Parathyroid adenoma (tissue), 2 donors: ENCODE results near the gene MTARC2.
A peak's percentile ranks its signal among the peaks of the same experiment; 100 is the strongest.

ENCODE experiments used
- H2AFZ ChIP-seq: fragments of 300-600 bp; sonication (generic); one replicate; pipeline ENCODE4 v1.7.0; 2017; ENCODE audit warnings: antibody characterized with exemption, mild to moderate bottlenecking
- H3K27ac ChIP-seq: fragments of 300-600 bp; sonication (generic); one replicate; pipeline ENCODE4 v1.7.0; 2017
- H3K27me3 ChIP-seq: fragments of 300-600 bp; sonication (generic); one replicate; pipeline ENCODE4 v1.7.0; 2017; ENCODE audit warnings: low read length; ENCODE audit not compliant: control insufficient read depth, insufficient read depth
- H3K36me3 ChIP-seq: fragments of 300-600 bp; sonication (generic); one replicate; pipeline ENCODE4 v1.7.0; 2017; ENCODE audit warnings: low read length; ENCODE audit not compliant: control insufficient read depth, insufficient read depth
- H3K4me1 ChIP-seq: fragments of 300-600 bp; sonication (generic); one replicate; pipeline ENCODE4 v1.7.0; 2017; ENCODE audit warnings: control low read depth
- H3K4me2 ChIP-seq: fragments of 300-600 bp; sonication (generic); one replicate; pipeline ENCODE4 v1.7.0; 2017; ENCODE audit warnings: low read length
- H3K4me3 ChIP-seq: fragments of 300-600 bp; sonication (generic); one replicate; pipeline ENCODE4 v1.7.0; 2017; ENCODE audit warnings: low read depth, low read length
- H3K79me2 ChIP-seq: fragments of 300-600 bp; sonication (generic); one replicate; pipeline ENCODE4 v1.7.0; 2017; ENCODE audit warnings: control low read depth
- H3K9ac ChIP-seq: fragments of 300-600 bp; sonication (generic); one replicate; pipeline ENCODE4 v1.7.0; 2017; ENCODE audit warnings: mild to moderate bottlenecking
- H3K9me3 ChIP-seq: fragments of 300-600 bp; sonication (generic); one replicate; pipeline ENCODE4 v1.7.0; 2017; ENCODE audit warnings: low read length; ENCODE audit not compliant: control insufficient read depth
- CTCF ChIP-seq: fragments of 300-600 bp; sonication (generic); IDR thresholded peaks from one replicate; pipeline ENCODE4 v1.7.0; 2017; ENCODE audit warnings: antibody characterized with exemption, mild to moderate bottlenecking
- donor health status: primary hyperparathyroidism.

MTARC2 gene

DNA sequence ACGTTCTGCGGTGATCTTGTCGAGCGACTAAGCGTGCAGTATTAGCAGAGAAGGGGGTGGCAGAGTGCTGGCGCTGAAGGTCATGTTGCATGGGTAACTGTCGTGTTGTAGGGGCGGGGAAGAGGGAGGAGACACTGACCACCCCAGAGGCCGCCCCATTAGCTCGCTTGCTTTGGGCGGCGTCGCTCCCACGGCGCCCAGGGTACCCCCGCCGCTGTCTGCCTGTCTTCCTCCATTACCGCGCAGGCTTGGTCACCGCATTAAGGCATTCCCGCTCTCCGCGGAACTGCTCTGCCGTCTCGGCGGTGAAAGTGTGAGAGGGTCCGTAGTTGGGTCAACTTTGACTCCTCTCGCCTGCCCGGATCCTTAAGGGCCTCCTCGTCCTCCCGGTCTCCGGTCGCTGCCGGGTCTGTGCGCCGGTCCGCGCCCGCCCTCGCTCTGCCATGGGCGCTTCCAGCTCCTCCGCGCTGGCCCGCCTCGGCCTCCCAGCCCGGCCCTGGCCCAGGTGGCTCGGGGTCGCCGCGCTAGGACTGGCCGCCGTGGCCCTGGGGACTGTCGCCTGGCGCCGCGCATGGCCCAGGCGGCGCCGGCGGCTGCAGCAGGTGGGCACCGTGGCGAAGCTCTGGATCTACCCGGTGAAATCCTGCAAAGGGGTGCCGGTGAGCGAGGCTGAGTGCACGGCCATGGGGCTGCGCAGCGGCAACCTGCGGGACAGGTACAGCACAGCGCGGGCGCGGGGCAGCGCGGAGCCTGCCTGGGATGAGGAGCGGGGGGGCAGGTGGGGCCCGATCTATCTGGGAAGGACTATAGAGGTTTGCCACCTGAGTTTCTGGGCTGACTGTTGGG lies at the start of gene MTARC2:
Gene MTARC2, plus strand, starts transcription at position 234 of the 846 bp plus-strand sequence. Its CDS starts 210 bp downstream, at position 444.
- Histone ChIP-seq H3K4me2 (peak within 1 kb of the TSS; percentile 88), H2AFZ (peak within 1 kb of the TSS; percentile 79), H3K4me3 (peak within 1 kb of the TSS; percentile 87), H3K9me3 (no peaks in the 10 kb centered on the region), H3K27me3 (no peaks in the 10 kb centered on the region), H3K79me2 (peaks cover 30% of the 10 kb centered on the region), H3K27ac (peak within 1 kb of the TSS; percentile 88), H3K4me1 (peaks cover 6% of the 10 kb centered on the region), H3K9ac (peak within 1 kb of the TSS; percentile 67), H3K36me3 (no peaks in the 10 kb centered on the region)
- no peak for TF ChIP-seq CTCF

- Histone ChIP-seq H3K4me2 (no peak overlapping the region), H3K27me3 (no peaks in the 10 kb centered on the region), H3K4me1 (no peaks in the 10 kb centered on the region), H3K36me3 (no peaks in the 10 kb centered on the region), H3K4me3 (no peak overlapping the region), H3K9ac (no peak overlapping the region), H3K27ac (no peak overlapping the region), H3K79me2 (no peaks in the 10 kb centered on the region), H3K9me3 (no peaks in the 10 kb centered on the region), H2AFZ (no peak overlapping the region)
- no peak for TF ChIP-seq CTCF
These were observed 49.5 kb upstream of the MTARC2 start for GRCh38 chr1:220698607-220699016.

DNA sequence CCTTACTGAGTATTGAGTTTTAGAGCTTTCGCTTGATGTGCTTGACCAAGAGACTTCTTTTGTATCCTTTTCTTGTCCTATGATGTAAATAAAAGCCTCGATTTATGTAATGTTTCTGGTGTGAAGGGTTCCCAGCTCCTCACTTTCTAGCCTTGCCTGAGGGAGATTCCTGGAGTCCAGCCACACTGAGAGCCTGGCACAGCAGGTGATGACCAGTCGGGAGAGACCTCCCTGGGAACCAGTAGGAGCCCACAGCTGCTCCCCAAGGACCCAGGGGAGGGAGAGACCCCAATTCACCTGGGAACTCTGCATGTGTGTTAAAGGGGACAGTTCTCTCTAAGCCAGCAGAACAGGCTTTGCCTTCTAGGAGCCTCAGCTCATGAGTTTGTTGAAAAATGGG lies 49.1 kb upstream of the MTARC2 start:
- Histone ChIP-seq H3K9ac (no peak overlapping the region), H3K79me2 (no peaks in the 10 kb centered on the region), H3K4me3 (no peak overlapping the region), H3K9me3 (no peaks in the 10 kb centered on the region), H3K4me1 (no peaks in the 10 kb centered on the region), H2AFZ (no peak overlapping the region), H3K36me3 (no peaks in the 10 kb centered on the region), H3K27me3 (no peaks in the 10 kb centered on the region), H3K4me2 (no peak overlapping the region), H3K27ac (no peak overlapping the region)
- TF ChIP-seq CTCF = no peak

DNA sequence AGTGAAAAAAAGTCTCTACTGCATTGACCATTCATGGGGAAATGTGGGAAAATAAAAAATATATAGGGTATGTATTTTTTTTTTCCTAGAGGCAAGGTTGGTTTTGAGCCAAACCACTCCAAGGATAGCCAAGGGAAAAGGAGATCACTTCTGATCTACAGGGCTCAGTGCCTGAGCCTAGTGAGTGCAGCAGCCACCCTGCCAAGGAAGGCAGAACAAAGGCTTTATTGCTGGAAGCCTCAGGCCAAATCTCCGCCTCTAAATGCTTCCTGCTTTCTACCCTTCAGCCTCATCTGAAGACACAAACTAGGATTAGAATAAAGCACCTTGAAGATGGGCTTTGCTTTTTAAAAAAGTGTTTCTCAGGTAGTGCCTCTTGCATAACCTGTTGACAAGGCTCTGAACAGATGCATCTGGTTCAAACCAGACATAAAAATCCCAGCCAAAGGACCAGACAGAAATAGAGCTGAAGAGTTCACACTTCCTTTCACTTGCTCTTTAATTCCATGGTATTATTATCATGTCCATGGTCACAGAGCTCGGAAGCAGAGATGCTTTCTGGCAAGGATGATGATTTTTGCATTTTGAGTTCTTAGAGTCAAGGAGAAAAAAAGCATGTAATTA lies 47.5 kb upstream of the MTARC2 start:
- no peak for TF ChIP-seq CTCF
- Histone ChIP-seq H3K27me3 (no peaks in the 10 kb centered on the region), H3K9ac (no peak overlapping the region), H3K4me1 (no peaks in the 10 kb centered on the region), H2AFZ (no peak overlapping the region), H3K79me2 (no peaks in the 10 kb centered on the region), H3K36me3 (no peaks in the 10 kb centered on the region), H3K27ac (no peak overlapping the region), H3K4me2 (no peak overlapping the region), H3K4me3 (no peak overlapping the region), H3K9me3 (no peaks in the 10 kb centered on the region)
